GM15510 (cell line): ENCODE results near the gene SLC25A10.

Experiments
- POLR2A ChIP-seq: IDR thresholded peaks from 3 replicates; pipeline ENCODE4 v1.6.1; 2011; ENCODE audit warnings: borderline replicate concordance; ENCODE audit not compliant: insufficient read length; ENCODE audit errors: extremely low read depth

SLC25A10 gene

DNA sequence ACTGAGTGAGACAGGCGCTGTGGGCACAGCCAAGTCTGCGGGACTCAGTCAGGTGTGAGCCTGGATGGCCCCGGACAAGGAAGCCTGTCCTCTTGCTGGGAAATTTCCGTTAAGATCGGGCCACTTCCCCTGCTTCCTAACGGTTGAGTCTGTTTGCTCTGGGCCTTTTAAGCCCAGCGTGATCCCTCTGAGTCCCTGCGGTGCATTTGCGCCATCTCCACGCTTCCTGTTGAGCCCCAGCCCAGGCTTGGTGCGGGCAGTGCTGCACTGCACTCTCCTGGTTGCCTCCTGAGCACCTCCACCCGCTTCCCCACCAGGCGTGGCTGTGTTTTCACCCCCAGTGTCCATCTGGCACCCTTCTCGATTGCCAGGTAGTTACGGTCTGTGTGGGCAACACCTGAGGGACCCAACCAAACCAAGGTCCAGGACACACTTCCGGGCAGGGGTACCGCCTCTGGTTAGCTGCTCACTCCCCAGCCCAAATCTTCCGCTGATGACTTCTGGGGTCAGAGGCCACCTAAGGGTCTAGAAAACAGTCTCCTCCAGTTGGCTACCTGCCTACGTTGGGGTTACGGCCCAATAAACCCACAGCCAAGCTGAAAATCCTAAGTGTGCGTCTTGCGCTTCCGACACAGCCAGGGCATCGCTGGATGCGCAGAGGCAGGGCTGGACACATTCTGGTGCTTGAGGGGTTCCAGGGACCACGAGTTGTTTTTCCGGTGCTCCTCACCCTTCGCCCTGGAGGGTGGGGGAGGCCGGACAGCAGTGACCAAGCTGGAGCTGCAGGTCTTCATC lies 1.4 kb upstream of the SLC25A10 start:
- TF ChIP-seq POLR2A = peak; percentile 27

DNA sequence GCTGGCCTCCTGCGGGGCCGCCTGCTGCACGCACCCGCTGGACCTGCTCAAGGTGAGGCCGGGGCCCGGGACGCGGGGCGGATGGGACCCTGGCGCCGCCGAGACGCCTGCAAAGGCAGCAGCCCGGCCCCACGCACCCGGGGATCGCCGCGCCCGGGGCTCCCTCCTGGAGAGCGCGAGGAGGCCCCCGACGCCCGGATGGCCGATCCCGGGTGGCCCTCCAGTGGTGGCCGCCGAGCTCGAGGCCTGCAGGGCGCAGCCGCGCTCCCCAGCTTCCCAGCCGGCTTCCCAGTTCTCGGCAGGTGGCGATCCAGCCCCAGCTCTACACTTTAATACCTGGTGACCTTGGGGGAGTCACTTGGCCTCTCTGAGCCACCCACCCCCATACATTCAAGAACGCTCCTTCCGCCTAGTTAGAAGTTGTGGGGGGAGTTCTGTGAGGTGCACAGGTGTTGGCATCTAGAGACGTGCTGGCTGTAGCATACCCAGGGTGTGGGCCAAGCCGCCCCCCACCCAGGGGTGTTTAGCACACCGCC lies 452 bp downstream of the SLC25A10 start:
- no peak for TF ChIP-seq POLR2A

- no peak for TF ChIP-seq POLR2A
Observed at GRCh38 chr17:81713004-81713555, 996 bp downstream of the SLC25A10 start.

DNA sequence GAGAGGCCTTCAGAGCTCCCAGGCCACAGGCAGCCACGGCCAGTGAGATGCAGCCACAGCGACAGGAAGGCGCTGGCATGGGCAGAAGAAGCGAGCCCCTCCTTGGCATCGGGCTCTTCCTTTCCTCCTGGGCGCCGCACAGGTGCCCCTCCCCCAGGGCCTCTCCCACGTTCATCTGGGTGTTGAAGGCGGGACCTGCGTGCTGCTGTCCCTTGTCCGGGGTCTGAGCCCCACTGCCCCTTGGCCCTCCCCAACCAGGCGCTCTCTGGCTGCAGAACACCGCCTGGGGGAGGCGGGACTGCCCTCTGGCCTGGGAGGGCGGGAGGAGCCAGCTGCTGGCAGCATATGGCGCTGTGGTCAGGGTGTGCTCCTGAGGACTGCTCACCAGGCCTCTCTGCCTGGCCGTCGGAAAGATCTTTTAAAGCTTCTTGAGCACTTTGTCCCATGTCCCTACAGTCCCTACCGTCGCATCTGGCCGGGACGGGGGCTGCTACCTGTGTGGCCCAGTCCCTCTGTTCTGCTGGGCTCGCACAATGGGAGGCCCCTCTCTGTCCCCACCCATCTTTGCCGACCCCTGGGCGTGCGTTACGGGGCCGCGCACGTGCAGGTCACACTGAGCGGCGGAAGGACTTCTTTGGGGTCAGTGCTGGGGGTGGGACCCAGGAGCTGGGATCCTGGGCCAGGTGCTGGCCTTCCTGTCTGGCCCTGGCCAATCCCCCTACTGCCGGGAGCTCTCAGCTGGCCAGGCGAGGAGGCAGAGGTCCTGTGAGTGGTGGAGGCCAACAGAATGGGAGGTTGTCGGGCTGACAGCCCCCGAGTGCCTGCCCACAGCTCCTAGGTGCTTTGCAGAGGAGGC lies 1.7 kb downstream of the SLC25A10 start:
- no peak for TF ChIP-seq POLR2A

- TF ChIP-seq POLR2A = no peak
Observed at GRCh38 chr17:81714412-81715106, 2.5 kb downstream of the SLC25A10 start.

- no peak for TF ChIP-seq POLR2A
Observed at GRCh38 chr17:81715107-81715871, 3.2 kb downstream of the SLC25A10 start.

DNA sequence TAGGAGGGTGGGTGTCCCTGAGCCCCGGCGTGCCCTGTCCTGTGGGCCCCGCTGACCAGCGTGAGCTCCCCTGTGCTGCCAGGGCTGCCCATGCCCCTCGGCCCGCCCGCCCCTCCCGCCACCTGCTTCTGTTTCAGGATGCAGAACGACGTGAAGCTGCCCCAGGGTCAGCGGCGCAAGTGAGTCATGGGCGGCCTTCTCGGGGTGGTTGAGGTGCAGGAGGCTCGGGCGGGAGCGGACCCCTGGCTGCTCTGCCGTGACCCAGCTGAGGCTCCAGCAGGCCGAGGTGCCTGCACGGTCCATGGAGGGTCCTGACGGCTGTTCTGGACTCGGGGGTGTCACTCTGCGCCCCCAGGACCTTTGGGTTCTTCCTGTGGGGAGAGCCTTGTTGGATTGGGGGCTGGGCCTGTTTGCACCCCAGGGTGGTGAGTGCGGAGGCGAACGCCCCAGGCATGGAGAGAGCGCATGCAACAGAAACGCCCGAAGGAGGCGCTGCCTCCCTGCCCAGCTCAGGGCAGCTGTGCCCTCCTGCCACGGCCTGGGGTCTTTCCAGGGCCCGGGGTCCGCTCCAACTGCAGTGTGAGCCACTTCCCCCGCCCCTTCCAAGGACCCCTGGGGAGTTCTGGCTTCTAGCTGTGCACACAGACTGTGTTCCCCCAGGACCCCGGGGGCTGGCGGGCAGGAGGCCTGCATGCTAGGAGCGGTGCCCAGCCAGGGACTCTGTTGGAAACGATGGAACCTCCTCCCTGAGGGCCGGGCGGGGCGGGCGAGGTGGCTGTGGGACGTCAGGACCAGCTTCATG lies 4.0 kb downstream of the SLC25A10 start:
- no peak for TF ChIP-seq POLR2A

GRCh38 chr17:81716674-81716996 lies 4.6 kb downstream of the SLC25A10 start:
- TF ChIP-seq POLR2A = no peak

- no peak for TF ChIP-seq POLR2A
Observed at GRCh38 chr17:81717049-81717765, 5.1 kb downstream of the SLC25A10 start.

DNA sequence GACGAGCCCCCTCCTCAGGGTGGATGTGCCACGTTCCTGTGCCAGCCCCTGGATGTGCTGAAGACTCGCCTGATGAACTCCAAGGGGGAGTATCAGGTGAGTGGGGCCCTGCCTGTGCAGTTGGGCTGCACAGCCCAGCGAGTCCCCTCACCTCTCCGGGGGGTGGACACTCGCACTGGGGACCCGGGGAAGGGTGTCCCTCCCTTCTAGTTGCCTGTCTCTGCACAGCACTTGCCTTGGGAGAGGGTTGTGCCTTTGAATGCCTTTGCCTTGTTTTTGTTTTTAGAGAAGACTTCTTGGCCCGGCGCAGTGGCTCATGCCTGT lies 5.6 kb downstream of the SLC25A10 start:
- no peak for TF ChIP-seq POLR2A

DNA sequence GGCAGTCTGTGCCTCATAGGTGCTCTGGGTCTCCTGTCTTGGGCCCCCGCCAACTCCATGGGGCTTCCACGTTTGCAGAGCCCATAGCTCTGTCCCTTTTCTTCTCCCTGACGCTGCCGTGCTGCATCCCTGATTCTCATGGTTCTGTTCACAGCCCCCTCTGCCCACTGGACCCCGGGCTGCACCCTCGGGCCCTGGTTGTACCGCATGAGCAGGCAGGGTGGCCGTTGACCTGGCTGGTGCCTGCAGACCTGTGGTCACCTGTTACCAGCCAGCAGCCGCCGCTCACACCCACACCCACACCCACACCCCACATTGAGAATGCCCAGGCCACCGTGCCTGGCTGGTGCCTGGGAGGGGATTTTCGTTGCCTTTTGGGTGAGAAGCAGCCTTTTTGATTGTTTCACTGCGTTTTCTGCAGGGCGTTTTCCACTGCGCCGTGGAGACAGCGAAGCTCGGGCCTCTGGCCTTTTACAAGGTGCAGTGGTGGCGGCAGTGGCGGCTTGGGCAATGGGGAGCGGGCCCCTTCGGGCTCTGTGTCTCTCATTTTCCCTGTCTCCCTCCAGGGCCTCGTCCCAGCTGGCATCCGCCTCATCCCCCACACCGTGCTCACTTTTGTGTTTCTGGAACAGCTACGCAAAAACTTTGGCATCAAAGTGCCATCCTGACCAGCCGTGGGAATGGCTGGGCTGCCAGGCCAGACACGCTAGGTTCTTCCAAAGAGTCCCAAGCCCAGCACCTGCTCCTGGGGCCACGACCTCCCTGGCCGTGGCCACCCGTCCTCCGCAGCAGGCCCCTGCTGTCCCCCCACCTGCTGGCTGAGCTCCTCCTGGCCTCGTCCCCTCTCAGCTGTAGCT lies 7.6 kb downstream of the SLC25A10 start:
- TF ChIP-seq POLR2A = no peak
